NCI-H2107 (cell line): Measurements from ENCODE around the gene KCNB1.

Experiments used
- DNase-seq: peaks from one replicate; lab custom pipeline; 2025; lab: John Stamatoyannopoulos, UW

The KCNB1 gene

DNA sequence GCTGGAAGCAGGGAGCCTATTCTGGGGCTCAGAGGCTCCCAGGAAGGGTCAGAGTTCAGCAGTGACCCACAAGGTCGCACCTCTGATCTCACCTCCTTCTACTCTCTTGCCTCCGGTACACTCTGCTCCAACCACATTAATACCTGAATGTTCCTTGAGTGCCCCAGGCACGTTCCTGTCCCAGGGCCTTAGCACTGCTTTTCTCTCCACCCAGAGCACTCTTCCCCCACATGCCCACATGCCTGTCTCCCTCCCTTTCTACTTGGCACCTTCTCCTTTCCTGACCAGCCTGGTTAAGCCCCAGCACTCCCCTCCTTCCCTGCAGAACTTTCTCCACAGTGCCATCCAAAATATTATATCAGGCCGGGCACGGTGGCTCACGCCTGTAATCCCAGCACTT, 13.4 kb downstream of the KCNB1 start:
- no peak for DNase-seq

DNA sequence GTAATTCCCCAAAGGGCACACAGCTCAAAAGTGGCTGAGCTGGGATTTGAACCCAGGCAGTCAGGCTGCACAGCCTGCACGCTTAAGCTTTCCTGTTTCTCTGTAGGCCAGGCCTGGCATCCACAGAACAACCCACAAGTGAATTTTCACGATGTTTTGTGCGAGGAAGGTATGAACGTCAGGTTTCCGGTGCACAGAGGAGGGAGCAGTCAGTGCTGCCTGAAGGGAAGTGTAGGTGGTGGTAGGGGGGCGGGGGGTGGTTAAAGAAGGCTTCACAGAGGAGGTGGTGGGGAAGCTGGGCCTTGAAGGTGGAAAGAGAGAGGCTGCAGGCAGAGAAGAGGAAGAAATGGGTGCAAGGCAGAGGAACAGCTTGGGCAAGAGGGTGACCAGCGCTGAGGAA, 14.1 kb downstream of the KCNB1 start:
- no peak for DNase-seq

DNA sequence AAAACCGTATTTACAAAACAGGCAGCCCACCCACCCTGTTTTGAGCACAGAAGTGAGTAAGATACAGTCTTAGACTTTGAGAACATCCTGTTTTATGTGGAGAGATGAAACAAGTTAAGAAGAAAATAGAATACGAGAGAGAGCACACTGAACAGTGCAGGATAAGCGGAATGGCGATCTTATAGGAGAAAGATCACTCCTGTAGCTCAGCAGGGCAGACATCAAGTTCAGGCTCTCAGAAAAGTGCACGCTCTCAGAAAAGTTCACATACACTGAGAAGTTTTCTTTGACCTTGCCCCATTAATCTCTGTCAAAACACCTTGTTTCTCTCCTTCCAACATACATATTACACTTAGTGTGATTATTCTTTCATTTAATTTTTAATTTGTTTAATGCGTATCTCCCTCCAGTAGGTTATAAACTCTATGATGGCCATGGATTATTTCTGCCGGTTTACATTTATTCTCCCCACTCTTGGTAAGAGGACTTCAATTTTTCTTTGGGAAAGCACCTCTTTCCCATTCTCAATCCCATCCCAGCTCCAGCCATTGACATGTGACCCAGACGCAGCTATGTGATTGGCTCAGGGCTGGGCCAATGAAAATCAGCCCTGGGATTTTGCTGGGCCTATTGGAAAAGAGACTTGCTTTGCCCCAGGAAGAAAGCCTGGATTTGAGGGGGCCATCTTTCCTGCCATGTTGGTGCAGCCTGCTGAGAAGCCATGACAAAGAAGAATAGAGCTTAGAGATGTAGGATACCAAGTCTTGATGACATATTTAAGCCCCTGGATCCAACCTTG, 16.2 kb downstream of the KCNB1 start:
- no peak for DNase-seq

DNA sequence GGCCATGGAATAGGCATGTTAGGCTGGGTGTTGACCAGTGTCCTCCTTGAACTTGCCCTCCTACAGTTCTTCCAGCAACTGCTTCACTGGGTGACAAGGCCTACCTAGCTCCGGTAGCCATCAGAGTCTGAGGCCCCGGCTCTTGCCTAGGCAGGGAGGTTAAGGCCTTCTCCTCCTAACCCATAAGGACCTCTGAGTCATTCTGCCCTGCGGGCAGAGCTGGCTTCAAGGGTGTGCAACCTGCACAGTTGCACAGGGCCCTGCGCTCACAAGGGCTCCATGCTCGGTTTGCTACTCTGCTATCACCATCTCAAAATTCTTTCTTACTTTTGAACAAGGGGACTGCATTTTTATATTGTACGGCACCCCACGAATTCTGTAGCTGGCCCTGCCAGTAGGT, 17.9 kb downstream of the KCNB1 start:
- DNase-seq: no peak

DNA sequence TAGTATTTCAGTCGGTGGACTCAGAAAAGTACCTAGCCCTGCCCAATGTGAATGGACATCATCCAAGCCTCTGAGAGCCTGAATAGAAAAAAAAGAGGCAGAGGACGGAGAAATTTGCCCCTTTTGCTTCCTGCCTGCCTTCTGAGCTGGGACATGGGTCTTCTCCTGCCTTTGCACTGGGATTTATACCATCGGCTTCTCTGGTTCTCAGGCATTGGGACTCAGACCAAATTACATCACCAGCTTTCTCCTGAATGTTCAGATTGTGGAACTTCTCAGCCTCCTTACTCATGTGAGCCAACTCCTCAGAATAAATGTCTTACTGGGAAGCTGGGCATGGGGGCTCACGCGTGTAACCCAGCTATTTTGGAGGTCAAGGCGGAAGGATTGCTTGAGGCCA, 19.8 kb downstream of the KCNB1 start:
- no peak for DNase-seq

DNA sequence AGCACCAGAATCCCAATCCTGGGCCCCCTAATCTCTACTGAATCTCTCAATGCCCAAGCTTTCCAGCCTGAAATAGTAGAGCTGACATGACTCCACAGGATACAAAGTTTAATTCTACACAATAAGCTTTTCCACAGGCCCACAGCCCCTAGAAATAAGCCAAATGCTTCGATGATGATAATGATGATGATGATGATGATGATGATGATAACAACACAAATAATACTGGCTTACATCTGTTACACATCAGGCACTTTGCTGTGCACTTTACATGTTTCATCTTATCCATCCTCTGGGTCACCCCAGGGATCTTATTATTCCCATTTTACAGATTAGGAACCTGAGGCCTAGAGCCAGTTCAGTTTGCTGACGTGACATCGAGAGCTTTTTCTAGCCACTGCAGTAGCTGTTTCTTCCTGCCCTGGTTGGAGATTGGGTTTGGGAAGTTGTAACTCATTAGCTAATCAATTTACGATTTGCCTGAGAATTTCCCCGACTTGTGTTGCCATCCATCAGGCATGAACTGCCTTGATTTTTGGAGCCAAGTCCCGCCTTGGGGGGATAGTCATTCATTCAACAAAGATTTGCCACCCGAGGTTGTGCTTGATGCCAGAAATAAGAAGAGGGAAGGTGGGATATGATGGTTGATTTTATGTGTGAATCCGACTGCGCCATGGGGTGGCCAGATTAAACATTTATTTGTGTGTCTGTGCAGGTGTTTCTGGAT, 20.4 kb downstream of the KCNB1 start:
- no peak for DNase-seq

DNA sequence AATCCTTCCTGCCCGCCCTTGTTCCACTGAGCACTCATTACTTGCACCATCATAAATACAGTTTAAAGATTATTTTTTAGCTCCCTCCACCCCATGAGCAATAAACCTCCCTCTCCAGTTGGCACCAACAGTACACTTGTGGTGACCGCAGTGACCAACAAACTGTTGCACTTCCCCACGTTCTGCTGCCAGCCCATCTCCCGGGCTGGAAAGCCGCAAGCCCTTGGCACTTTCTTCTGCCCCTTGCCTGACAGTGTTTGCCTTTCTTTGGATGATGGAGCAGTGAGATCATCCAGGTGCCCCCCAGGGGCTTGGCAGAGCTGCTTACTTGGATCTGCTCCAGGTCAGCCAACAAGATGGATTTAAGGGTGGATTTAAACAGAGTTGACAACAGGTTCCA, 21.6 kb downstream of the KCNB1 start:
- DNase-seq: no peak

DNA sequence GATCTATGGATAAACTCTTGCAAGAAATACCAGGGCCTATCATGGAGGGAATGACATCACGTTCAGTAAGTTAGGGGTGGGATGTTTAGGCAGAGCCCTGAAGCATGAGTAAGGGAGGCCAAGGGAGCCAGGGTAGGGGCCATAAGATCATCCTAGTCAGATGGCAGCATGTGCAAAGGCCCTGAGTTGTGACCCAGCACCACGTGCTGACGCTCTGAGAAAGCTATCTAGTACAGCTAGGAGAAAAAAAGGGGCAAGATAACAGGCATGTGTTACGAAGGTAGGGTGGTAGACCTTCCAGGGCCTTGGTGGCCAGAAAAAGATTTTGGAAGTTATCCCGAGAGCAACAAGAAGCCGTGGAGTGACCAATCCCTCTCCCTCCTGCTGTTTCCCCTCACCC, 22.3 kb downstream of the KCNB1 start:
- DNase-seq: no peak

DNA sequence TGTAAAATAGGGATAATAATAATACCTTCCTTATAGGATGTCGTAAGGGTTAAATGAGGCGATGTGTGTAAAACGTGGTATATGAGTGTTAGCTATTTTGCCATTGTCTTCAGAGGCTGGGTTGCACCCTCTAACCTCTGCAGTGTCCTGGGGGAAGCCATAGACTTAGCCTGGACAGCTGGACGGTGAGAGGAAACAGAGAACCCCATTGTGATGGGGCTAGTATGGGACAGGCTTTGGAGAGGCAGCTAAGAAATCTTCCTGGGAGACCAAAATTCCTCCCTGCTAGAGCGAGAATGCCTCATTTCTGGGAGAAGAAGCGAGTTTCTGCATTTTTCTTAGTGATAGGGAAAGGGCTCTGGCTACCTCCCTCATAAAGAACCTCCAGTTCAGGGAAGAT, 22.8 kb downstream of the KCNB1 start:
- DNase-seq: no peak

DNA sequence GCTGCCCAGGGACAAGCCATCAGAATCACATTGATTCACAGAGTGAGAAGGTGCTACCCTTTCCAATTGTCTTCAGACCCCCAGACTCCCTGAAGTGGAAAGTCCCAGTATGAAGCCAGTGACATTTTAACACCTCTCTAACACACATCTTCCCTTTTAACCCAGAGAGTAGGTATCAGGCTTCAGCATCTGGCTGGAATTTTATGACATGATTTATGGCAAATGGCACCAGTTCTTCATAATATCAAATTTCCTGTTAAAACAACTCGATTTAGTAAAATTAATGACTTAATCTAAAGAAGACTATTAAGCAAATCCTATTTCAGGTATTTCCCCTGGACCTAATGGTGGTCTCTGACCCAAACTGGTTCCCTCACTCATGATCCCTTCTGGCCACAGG, 25.0 kb downstream of the KCNB1 start:
- DNase-seq: no peak

DNA sequence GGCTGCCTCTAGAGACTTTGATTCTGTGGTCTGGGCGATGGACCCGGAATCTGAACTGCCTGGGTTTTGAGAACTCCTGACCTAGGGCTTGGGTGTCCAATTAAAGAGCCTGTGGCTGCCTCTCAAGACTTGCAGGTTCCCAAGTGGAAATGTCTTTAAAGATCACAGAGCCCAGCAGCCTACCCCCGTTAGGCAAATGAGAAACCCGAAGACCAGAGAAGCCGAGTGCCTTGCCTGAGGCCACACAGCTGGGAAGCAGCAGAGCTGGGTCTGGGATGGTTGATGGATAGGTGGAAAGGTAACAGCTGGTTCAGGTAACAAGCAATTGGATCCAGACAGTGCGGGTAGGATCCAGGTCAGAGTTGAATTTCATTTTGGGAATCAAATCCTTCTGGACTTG, 25.8 kb downstream of the KCNB1 start:
- DNase-seq: no peak

DNA sequence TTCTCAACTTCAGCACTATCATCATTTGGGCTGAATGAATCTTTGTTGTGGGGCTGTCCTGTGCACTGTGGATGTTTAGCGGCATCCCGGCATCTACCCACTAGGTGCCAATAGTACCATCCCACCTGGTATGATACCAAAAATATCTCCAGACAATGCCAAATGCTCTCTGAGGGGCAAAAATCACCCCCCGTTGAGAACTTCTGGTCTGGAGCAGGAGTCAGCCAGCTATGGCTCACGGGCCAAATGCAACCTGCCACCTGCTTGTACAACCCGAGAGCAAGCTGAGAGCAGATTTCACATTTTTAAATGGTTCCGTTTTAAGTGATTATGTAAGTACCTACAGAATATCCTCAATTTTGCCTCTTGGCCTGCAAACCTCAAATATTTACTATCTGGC, 26.8 kb downstream of the KCNB1 start:
- DNase-seq: no peak

DNA sequence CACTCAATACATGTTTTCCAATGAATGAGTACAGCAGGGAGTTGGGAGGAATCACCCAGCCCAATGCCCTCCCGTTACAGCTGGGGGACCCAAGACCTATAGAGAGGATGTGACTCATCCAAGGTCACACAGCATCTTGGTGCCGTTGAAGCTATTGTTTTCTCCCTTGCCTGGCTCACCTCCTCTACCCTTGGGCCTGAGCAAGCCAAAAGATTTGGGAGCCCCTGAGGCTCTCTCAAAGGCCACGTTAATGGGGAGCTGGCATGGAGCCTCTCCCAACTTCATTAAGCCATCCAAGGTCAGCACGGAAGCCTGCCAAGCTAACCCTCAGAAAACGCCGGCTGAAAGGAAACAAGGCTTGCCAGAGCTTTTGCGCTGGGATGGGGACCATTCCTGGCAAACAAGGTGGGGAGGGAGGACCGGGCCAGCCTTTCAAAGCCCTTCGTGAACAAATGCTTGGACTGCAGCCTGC, 30.4 kb downstream of the KCNB1 start:
- DNase-seq: no peak

DNA sequence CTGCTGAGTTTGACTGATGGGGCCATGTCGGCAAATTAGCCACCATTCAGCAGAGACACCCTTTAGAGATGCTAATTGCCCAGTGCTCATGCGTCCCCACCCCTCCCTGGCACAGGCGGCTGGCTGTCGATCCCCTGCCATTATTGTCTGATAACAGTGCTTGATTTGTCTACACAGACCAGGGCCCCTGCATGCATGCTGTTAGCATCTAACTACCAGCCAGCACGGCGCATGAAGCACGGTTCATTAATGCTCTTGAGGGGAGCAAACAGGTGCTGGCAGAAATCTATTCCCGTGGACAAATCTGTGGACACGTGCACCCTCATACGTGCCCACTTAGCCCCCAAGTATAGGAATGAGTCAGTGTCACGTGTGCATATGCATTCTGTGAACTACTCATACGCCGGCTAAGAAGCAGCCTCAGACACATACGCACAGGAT, 32.2 kb downstream of the KCNB1 start:
- DNase-seq: peak; percentile 64

DNA sequence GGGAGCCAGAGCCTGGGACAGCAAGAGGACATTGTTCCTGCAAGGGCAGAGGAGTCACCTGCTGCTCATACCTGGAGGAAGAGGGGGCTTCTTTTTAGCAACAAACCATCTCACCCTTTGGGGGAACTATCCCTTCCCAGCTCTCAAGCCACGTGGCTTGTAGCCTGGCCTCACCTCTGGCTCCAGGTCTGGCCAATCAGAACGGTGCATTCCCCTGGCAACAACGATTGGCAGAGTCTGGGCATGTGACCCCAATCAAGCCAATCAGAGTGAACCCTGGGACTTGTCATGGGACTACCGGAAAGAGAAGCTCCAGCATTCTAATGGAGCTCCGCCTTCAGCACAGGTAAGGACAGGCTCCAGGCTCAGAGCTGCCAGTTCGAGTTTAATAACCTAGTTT, 33.6 kb downstream of the KCNB1 start:
- no peak for DNase-seq

DNA sequence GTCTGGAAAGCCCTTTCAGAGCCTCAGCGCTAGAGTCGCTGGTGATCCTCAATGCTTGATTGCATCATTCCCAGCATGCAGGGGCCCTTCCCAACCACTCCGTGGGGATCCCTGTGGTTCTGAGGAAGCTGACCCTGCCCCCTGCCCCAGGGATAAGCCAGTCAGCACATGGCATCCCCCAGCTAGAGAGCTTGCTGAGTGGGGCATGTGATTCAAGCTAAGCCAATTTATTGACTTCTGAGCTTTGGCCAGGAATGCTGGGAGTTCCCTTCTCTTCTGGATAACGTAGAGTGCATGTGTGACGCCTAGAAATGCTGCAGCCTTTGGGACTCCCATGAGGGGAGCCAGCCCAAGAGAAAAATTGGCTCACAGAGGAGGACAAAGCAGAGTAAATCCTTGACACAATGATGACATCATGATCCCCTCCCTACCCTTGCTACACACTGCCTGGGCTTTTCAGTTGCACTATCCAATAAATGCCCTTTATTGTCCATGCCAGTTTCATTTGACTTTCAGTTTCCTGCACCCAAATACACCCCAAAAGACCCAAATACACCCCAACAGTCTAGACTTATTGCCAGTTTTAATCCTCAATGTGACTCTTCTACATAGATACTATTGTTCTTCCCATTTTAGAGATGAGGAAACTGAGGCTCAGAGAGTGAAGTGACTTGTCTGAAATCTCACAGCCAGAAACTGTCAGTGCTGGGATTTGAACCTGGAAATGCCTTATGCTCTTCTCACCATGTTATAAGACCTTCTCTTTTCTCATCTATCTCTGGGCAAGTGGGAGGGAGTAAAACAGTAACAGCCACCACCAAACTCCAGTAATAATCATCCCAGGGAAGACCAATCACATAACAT, 34.3 kb downstream of the KCNB1 start:
- DNase-seq: peak; percentile 88

DNA sequence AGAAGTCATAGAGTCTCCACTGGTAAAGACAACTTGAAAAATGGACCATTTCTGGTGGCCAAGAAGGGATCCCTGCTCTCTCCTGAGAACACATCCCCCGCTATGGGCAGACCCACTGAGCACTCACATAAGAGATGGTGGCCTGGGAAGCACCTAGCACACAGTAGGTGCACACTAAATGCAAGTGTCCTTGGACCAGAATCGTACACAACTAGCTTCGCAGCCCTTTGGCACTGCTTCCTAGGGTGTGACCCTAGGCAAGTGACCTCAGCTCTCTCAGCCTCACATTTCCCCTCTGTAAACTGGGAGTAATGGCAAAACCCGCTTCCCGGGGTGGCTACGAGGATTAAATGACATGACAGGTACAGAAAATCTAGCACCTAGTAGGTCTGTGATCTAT, 35.1 kb downstream of the KCNB1 start:
- no peak for DNase-seq

DNA sequence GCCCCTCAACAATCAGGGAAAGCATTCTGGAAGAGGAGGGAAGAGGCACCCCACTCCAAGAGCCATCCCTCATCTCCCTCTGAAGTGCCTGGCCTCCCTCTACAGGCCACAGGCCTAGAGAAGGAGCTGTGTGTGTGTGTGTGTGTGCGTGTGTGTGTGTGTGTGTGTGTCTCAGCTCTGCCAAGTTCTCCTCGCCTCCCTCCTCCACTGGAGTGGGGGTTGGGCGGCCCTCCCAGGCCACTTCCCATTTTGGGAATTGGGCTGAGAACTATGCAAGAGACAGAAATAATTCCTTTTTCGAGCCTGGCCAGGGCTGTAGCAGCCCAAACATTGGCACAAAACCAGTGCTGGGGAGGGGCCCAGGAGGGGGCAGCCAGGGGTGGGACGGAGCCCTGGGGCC, 35.7 kb downstream of the KCNB1 start:
- DNase-seq: no peak

DNA sequence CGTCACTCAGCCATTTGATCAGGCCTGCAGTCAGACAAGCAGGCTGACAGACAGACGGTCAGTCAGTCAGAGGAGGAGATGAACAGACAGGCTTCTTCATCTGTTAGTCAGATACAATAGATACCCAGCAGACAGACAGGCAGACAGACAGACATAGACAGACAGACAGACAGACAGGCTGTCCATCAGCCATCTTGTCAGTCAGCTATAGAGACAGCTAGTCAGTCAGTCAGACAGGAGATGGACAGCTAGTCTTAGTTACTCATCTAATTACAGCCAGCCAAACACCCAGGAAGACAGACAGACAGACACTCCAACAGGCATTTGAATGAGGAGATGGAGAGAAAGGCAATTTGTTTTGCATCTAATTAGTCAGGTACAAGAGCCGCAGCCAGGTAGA, 36.4 kb downstream of the KCNB1 start:
- DNase-seq: no peak

DNA sequence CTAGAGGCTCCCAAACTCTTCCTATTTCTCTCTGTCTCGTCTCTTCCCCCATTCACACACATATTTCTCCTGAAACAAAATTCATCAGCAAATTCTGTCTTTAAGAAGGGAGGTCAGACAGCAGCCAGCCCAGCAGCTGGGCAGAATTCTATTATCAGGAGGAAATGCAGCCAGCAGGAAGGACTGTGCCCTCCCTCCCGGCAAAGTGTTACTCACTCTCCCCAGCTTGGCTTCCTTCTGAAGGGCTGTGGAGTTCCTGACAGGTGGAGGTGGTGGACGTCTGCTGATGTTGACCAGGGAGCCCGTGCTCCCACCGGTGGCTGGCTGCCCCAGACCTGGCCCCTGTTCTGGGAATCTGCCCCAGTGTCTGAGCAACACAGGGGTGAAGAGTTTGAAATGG, 37.3 kb downstream of the KCNB1 start:
- DNase-seq: no peak

DNA sequence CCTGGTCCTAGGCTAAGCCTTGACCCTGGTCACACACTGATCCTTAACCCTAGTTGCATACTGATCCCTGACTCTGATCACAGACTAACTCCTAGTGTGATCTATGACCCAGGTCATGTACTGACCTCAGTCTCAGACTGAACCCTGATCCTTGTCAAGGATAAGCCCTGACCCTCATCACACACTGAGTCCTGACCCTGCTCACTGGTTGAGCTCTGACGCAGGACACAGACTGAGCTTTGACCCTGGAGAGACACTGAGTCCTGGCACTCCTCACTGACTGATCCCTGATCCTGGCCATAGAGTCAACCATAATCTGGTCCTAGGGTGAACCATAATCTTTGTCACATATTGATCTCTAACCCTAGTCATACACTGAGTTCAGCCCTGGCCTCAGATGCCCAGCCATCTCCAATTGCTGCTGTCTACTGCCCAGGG, 37.9 kb downstream of the KCNB1 start:
- DNase-seq: no peak

DNA sequence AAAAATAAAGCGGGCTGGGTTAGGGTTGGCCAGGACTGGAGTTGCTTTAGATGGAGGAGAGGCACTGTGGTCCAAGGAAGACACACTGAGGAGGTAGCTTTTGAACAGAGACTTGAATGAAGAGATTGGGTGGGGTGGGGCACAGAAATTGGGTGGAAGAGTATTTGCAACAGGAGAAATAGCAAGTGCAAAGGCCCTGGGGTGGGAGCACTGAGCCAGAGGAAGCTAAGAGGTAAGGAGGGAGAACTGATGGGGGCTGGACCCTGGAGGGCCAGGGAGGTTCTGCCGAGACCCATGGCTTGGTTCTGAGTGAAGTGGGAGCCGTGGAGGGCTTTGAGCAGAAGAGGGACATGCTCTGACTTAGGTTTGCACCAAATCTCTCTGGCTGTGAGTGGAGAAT, 45.4 kb downstream of the KCNB1 start:
- no peak for DNase-seq

DNA sequence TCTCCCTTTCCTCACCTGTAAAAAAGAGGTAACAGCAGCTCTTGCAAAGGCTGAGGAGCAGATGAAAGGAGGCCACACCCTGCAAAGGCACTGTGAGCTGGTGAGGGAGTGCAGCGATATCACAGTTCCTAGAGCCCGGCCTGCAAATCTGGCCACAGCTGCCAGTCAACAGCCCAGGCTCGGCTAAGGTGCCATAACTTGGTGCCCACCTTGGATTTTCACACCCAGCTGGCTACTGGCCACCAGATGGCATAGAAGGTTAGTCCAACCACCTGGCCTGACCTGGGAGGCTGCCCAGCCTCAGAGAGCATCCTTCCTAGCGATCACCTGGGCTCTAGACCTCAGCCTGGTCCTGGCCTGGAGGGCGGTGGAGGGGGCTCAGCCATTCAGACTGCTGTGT, 46.8 kb downstream of the KCNB1 start:
- no peak for DNase-seq
